RWPE1 (cell line): Measurements from ENCODE around the gene PRAC2.

Experiments used
- CTCF ChIA-PET: fragments of 350-600 bp; sonication (Branson Sonifier 250); formaldehyde crosslinking; extraction: SDS; loops from one replicate; lab custom pipeline; 2021; lab: Yijun Ruan, JAX
- POLR2A ChIA-PET: fragments of 400-600 bp; formaldehyde crosslinking; extraction: SDS; loops from one replicate; lab custom pipeline; 2020; ENCODE audit warnings: antibody characterized with exemption; ENCODE audit not compliant: low non-redundant PET; lab: Yijun Ruan, JAX
- DNase-seq: peaks from one replicate; pipeline ENCODE4 v3.0.0; 2012; ENCODE audit warnings: low spot score
- H3K27ac ChIP-seq: fragments of 450-650 bp; 2 replicates; pipeline ENCODE4 v1.5.1; 2017
- CTCF ChIP-seq: fragments of 450-650 bp; conservative IDR thresholded peaks from 2 replicates; pipeline ENCODE4 v1.5.1; 2017; ENCODE audit warnings: low read depth, mild to moderate bottlenecking

Gene PRAC2

GRCh38 chr17:48747445-48748363, 24.7 kb downstream of the PRAC2 start:
- DNase-seq, result no peak
- H3K27ac ChIP-seq, result no peak overlapping the region
- CTCF ChIA-PET, result interaction anchor here (0.6 to 1.4 kb wide), 3 partner anchors 24 to 488 kb away, joined by 3 to 5 read pairs (median 3); no protein-coding TSS in a partner anchor
- TF ChIP-seq CTCF, result no peak
- POLR2A ChIA-PET, result no interaction called here

- no peak for TF ChIP-seq CTCF
- CTCF ChIA-PET, result interaction anchor here (0.7 to 1.4 kb wide), 4 partner anchors 17 to 595 kb away, joined by 3 to 6 read pairs (median 4); no protein-coding TSS in a partner anchor
- no peak for DNase-seq
- POLR2A ChIA-PET, result no interaction called here
- H3K27ac ChIP-seq, result no peak overlapping the region
Observed at GRCh38 chr17:48748718-48749566, 26.0 kb downstream of the PRAC2 start.

GRCh38 chr17:48749621-48750553, 26.9 kb downstream of the PRAC2 start:
- ChIA-PET CTCF (interaction anchor here (1.2 to 1.4 kb wide), 2 partner anchors 26 to 129 kb away, joined by 3 to 6 read pairs; no protein-coding TSS in a partner anchor), POLR2A (no interaction called here)
- no peak overlapping the region for H3K27ac ChIP-seq
- no peak for TF ChIP-seq CTCF
- DNase-seq, result no peak

GRCh38 chr17:48751172-48751571, 28.2 kb downstream of the PRAC2 start:
- no peak for DNase-seq
- no peak for TF ChIP-seq CTCF
- CTCF ChIA-PET, result interaction anchor here (0.7 kb wide), 1 partner anchor 294 kb away, joined by 3 read pairs; no protein-coding TSS in a partner anchor
- POLR2A ChIA-PET, result interaction anchor here (0.5 kb wide), 1 partner anchor 584 kb away, joined by 5 read pairs; no protein-coding TSS in a partner anchor
- H3K27ac ChIP-seq, result no peak overlapping the region

- CTCF ChIA-PET, result interaction anchor here (0.7 kb wide), 1 partner anchor 294 kb away, joined by 3 read pairs; no protein-coding TSS in a partner anchor
- H3K27ac ChIP-seq, result no peak overlapping the region
- POLR2A ChIA-PET, result interaction anchor here (0.5 kb wide), 1 partner anchor 583 kb away, joined by 5 read pairs; no protein-coding TSS in a partner anchor
- DNase-seq, result no peak
- no peak for TF ChIP-seq CTCF
Observed at GRCh38 chr17:48751733-48752398, 28.9 kb downstream of the PRAC2 start.
